Lung (tissue), 12 donors: ENCODE measurements around the gene TMEM94. TPM values are rescaled to one million over a fixed set of nuclear protein-coding genes. Genes with fewer than 3 reads are reported as not detected.

Experiments used
- ATAC-seq: fragments of 200-7000 bp; cut with Tn5 transposase; one replicate; pipeline ENCODE4 v1.9.1; 2020; ENCODE audit warnings: moderate number of reproducible peaks; ENCODE audit not compliant: insufficient read depth, low FRiP score
- DNase-seq, 3 donors: peaks; one replicate each; pipeline ENCODE4 v3.0.0-alpha.2; 2013 to 2017
- H3K27ac ChIP-seq, 2 donors: one replicate each; pipeline ENCODE4 v1.5.1; 2013; ENCODE audit warnings: mild to moderate bottlenecking in 2 of 2, moderate library complexity in 2 of 2, control low read depth in 1 of 2, inconsistent platforms in 1 of 2, low read depth in 1 of 2, low read length in 1 of 2
- H3K27me3 ChIP-seq, 3 donors: one replicate each; pipeline ENCODE4 v1.5.1; 2013; ENCODE audit warnings: low read length in 2 of 3; ENCODE audit not compliant: control insufficient read depth in 3 of 3, insufficient read depth in 3 of 3
- H3K36me3 ChIP-seq, 4 donors: one replicate each; pipeline ENCODE4 v1.5.1; 2013; ENCODE audit warnings: low read length in 4 of 4, mild to moderate bottlenecking in 1 of 4, moderate library complexity in 1 of 4; ENCODE audit not compliant: control insufficient read depth in 4 of 4, insufficient read depth in 4 of 4
- H3K4me1 ChIP-seq, 5 donors: one replicate each; pipeline ENCODE4 v1.5.1; 2013; ENCODE audit warnings: low read length in 5 of 5, mild to moderate bottlenecking in 2 of 5, moderate library complexity in 1 of 5; ENCODE audit not compliant: control insufficient read depth in 5 of 5, insufficient read depth in 5 of 5
- H3K4me3 ChIP-seq: one replicate; pipeline ENCODE4 v1.5.1; 2013; ENCODE audit warnings: mild to moderate bottlenecking, control low read depth, moderate library complexity
- H3K9ac ChIP-seq, 2 donors: one replicate each; pipeline ENCODE4 v1.5.1; 2013; ENCODE audit warnings: low read length in 2 of 2, control low read depth in 1 of 2; ENCODE audit not compliant: insufficient read depth in 1 of 2
- H3K9me3 ChIP-seq, 4 donors: one replicate each; pipeline ENCODE4 v1.5.1; 2013; ENCODE audit warnings: low read length in 3 of 4, mild to moderate bottlenecking in 1 of 4, moderate library complexity in 1 of 4; ENCODE audit not compliant: control insufficient read depth in 4 of 4, insufficient read depth in 3 of 4
- CTCF ChIP-seq: IDR thresholded peaks from 2 replicates; pipeline ENCODE4 v1.5.1; 2012; ENCODE audit warnings: mild to moderate bottlenecking; ENCODE audit errors: control extremely low read depth, extremely low read depth
- WGBS, 2 donors: extraction: QIAGEN DNeasy Blood & Tissue Kit; methylation state at CpG; one replicate each; pipeline ENCODE4 v1.1.7; 2013; 5-methylcytosine and 5-hydroxymethylcytosine counted together
- polyA plus RNA-seq, 2 donors: library from polyadenylated mRNA; stranded (reverse); fragments of 200-250 nt; gene quantifications; one replicate each; pipeline ENCODE4 v1.2.1, GENCODE V29; 2013
- total RNA-seq, 2 donors: library from RNA; depleted of rRNA in 1 of 2; stranded (reverse); fragments of >200 nt in 1 of 2; gene quantifications; one replicate each; pipeline ENCODE4 v1.2.1, GENCODE V29; 2014 to 2021
- donor health status: control.
- donor health status: control.
- donor health status: Bipolar disorder and iron deficiency.
- donor health status: healthy.
- donor health status: DM: yes; HTN: yes; CAD: no.

The TMEM94 gene
- total and polyA plus RNA-seq, 4 donors = 40.0 to 82.3 (median 53.3) TPM

- no peak for ATAC-seq
- H3K27ac ChIP-seq = peak overlapping the region in 1 of 2 donors; percentile 2
- no peak overlapping the region for H3K9ac ChIP-seq
- H3K4me3 ChIP-seq = no peak overlapping the region
- TF ChIP-seq CTCF = peak; percentile 38
- WGBS, 2 donors = 79% methylated on average over 32 of the region's 32 CpGs
- no peaks in the 10 kb centered on the region for H3K27me3 ChIP-seq
- no peak for DNase-seq
- H3K9me3 ChIP-seq = no peaks in the 10 kb centered on the region
- H3K36me3 ChIP-seq = peaks cover 0 to 74% (median 16%) of the 10 kb centered on the region in 4 donors
- peaks cover 0 to 13% (median 8%) of the 10 kb centered on the region in 5 donors for H3K4me1 ChIP-seq
These were observed 48.1 kb downstream of the TMEM94 start for GRCh38 chr17:75504347-75505151.

GRCh38 chr17:75505152-75505409 lies 48.6 kb downstream of the TMEM94 start:
- no peak for ATAC-seq
- no peak overlapping the region for H3K27ac ChIP-seq
- H3K4me1 ChIP-seq = peaks cover 0 to 16% (median 11%) of the 10 kb centered on the region in 5 donors
- no peak overlapping the region for H3K4me3 ChIP-seq
- TF ChIP-seq CTCF = no peak
- H3K9ac ChIP-seq = no peak overlapping the region
- peaks cover 0 to 69% (median 17%) of the 10 kb centered on the region in 4 donors for H3K36me3 ChIP-seq
- no peak for DNase-seq
- 85 to 90% methylated on average over 4 of the region's 4 CpGs for WGBS, 2 donors
- no peaks in the 10 kb centered on the region for H3K9me3 ChIP-seq
- H3K27me3 ChIP-seq = no peaks in the 10 kb centered on the region

- no peaks in the 10 kb centered on the region for H3K9me3 ChIP-seq
- H3K4me1 ChIP-seq = peaks cover 0 to 16% (median 12%) of the 10 kb centered on the region in 5 donors
- no peak for DNase-seq
- TF ChIP-seq CTCF = no peak
- WGBS, 2 donors = 89 to 95% methylated on average over 15 of the region's 15 CpGs
- no peaks in the 10 kb centered on the region for H3K27me3 ChIP-seq
- ATAC-seq = no peak
- H3K4me3 ChIP-seq = no peak overlapping the region
- no peak overlapping the region for H3K9ac ChIP-seq
- H3K36me3 ChIP-seq = peaks cover 0 to 65% (median 17%) of the 10 kb centered on the region in 4 donors
- H3K27ac ChIP-seq = no peak overlapping the region
These were observed 49.2 kb downstream of the TMEM94 start for GRCh38 chr17:75505640-75506039.
